Stimulated activated CD8-positive, alpha-beta memory T cell treated with anti-CD3 and anti-CD28 coated beads, Interleukin-7, amount 100 ng/mL, for 48 hours (primary cell): Measurements from ENCODE around the gene BAG3.
A peak's percentile ranks its signal among the peaks of the same experiment; 100 is the strongest.

Experiments
- DNase-seq, 2 donors: peaks; one replicate each; pipeline ENCODE4 v3.0.0-alpha.2; 2020; ENCODE audit warnings: low read depth in 1 of 2; ENCODE audit errors: extremely low read depth in 1 of 2

Gene BAG3

DNA sequence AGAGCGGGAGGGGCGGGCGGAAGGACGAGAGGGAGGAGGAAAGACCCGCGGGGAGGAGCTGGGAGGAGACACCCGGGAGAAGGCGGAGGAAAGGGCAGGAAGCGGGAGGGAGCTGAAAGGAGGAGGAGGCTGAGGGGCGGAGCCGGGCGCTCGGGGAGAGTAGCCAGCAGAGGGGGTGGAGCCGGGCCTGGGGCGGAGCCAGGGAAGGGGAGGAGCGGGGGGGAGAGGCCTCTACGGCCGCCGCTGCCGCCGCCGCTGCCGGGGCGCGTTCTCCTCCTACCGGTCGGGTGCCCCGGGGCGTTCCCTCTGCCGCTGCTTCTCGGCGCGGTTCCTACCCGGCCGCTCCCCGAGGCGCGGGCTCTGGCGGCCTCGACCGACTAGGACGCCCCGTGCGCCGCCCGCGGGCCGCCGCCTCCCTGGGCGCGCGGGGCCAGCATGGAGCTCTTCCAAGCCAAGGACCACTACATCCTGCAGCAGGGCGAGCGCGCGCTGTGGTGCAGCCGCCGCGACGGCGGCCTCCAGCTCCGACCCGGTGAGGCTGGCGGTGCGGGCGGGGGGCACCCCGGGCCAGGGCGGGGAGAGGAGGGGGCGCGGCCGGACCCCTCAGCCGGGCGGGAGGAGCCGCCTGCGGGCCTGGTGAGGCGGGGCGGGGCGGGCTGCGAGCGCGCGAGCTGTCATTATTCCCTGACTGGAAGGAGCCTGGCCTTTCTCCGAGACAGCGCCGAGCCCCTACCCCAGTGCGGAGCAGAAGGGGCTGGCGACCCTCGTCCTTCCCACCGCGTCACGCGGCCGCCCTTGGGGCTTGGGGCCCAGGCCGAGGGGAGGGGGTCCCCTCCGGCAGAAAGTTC lies 74.9 kb downstream of the BAG3 start, which contains the start of gene INPP5F:
TSS of gene INPP5F (plus strand) at position 223 of the 848 bp plus-strand sequence. CDS start at position 436, 213 bp downstream.
- DNase-seq = peak; percentile 99 to 100

GRCh38 chr10:119726676-119727261 lies 75.6 kb downstream of the BAG3 start:
- DNase-seq = no peak
